GM18502 (cell line): ENCODE data around the gene TSHZ1.
A peak's percentile ranks its signal among the peaks of the same experiment; 100 is the strongest.

ENCODE experiments used
- ATAC-seq: cut with Tn5 transposase; IDR thresholded peaks from one replicate; pipeline ENCODE4 v1.9.1; 2021; ENCODE audit warnings: mild to moderate bottlenecking; ENCODE audit not compliant: unreplicated experiment, poor library complexity

The TSHZ1 gene

DNA sequence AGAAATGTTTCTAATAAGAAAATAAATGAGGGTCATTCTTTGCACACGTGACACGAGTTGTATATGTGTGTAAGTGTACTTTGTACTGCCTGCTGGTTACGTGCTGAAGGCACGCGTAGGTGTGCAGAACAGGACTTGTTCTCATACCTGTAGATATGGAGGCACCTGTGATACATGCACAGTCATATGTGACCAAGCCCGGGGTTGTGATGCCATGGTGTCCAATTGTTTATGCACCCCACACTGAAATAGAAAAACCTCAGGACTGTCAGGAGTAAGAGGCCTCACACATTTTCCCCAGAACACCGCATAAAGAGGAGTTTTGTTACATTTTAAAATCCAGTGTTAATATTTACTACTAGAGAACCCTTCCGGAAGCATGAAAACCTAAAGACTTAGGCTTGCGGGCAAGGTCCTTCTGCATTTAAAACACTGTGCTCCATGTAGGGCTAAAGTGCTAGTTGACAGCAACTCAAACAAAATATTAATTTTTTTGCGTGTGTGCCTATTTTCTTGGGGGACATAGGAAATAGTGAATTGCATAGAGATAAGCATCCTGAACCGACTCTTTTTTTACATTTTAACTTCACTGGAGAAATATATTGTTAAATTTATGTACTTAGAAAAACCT, 9.3 kb downstream of the TSHZ1 start:
- ATAC-seq, result no peak

DNA sequence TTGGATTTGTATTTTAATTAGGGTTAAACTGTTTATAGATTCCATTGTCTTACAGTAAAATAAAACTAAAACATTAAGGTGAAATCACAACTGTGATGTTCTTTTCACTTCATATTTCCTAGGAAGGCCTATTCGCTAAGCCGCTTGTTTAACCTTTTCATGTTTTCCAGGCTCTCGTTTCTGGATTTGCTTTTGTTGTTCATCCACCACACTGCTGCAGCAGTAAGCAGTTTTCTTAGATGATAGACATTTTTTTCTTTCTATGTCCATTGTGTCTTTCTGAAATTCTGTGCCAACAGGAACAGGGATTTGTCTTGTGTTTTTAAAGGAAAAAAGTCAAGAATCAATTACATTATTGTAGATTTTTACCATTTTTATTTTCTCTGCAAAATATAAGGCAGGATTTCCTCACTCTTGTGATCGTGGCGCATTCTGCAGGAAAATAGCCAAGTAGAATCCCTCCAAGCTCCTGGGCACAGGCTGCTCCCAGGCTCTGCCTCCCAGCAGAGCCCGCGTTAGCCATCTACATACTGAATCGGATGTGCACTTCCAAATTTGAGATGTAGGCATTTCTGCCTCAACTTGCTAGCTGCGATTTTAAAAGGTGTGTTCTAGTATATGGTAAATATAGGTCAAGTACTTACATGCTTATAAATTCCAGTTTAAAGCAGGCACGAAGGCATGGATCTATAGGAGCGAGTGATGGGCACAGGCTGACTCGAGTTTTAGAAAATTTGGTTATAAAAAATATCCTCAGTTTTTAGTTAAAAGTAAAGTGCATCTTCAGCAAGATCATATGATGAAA, 10.2 kb downstream of the TSHZ1 start:
- no peak for ATAC-seq

DNA sequence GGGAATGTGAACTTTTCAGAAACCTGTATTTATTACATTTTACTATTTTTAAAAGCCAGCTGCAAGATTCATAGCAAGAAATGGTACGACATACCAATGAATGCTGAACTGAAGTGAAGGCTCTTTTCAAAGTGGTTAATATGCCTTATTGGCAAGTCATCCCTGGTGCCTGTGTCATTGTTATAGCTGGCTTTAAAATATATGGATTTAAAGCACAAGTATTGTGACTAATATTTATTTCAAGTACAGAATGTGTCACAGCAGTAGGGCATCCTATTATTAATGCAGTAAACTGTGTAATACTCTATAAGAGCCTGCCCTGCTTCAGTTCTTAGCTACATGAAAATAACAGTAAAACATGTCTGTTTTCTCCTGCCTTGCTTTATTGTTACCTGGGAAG, 10.8 kb downstream of the TSHZ1 start:
- ATAC-seq, result no peak

DNA sequence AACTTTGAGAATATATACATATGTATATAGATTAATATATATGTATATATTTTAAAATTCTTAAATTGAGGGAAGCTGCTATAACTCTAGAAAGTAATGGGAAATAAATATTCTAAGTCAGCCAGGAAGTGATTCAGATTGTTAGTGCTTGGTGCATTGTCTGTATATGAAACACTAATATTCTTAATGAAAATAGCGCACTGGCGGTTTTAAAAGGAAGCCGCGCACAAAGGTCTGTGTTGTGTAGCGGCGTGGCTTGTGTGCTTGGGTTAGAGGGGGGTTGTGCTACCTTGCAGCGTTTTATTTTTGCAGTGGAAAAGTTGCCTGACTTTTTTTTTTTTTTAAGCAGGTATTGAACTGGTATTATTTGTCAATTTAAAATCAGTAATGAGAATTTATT, 11.3 kb downstream of the TSHZ1 start:
- no peak for ATAC-seq

DNA sequence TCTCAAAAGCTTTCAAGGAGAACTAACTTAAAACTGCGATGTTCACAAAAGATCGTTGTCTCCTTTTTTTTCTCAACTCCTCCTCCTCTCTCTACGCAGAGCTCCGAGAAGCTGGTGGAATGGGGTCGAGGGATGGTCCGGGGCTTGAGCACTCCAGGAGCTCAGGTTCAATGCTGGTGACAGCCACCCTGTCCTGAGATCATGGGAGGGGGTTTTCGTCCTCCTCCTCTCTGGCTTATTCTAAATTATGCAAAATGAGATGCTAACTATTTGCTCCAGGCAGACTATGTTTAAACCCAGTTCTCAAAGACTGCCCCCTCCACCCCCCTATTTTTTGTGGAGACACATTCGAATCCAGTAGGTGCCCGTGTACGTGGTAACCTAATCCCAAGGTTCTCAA, 11.8 kb downstream of the TSHZ1 start:
- no peak for ATAC-seq

DNA sequence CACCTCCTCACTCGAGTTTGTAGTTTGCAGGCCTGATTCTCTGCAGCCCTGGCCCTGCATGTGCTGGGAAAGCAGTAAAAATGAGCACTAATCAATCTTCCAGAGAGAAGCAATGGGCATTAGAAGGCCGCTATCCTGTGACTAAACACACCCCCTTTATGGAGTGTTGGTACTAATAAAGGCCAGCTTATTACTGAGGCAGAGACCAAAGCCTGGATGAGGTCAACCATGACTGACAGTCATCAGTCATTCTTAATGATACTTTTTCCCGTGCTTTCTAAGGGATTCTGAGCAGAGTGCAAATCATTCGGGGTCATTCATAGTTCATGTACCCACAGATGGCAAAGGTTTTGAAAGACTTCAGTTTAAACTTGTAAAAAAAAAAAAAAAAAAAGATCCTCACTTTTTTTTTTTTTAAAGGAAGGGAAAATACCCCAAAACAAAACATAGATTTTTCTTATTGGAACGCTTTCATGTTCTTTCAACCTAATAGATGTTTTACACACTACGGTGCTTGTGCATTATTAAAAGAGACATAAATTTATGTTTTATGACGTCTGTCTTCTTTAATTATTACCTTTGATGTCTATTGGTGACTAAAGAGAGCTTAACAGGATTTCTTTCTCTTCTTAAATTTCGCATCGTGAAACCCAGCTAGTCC, 13.2 kb downstream of the TSHZ1 start:
- no peak for ATAC-seq

DNA sequence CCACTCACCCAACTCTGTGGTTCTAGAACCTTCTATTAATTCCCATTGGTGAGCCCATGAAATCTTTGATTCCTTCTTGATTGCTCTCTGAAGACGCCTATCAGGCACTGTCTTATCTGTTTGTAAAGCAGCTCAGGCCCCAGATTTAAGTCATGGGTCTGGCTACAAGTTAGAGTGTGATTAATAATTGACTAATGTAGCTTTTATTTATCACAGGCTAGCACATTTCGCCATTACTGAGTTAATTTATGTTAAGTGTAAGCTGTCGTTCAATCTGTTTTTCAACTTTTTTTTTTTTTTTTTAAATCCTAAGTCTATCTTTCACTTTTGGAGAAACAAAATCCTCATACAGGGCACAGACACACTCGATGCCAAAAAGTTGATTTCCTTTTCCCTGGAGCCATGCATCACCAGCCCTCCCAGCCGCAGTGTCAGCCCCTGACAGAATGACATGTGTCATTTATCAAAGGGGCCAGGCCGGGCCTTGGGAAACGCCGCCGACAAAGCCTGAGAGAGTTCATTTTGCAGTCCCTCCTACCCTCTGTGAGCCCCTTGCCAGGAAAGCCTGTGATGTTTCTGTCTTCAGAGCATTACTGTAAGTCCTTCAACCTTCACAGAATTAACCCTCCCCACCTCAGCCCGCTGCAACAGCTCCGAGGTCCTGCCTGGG, 15.8 kb downstream of the TSHZ1 start:
- peak; percentile 48 for ATAC-seq

DNA sequence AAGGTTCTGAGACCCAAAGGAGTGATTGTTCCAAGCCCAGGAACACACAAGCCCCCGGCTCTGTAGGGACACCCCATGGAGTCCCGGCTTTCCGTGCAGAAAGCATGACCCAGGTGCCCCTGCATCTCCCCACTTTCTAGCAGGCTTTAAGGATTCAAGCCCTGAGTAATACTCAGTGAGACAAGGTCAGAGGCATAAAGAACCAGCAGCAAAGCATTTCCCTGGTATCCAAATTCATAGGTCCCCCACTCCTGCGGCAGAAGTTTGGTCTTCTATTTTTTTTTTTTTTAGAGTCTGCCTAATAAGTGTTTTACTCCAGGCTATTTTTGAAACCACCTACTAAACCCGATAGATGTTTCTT, 16.3 kb downstream of the TSHZ1 start:
- peak; percentile 11 for ATAC-seq

DNA sequence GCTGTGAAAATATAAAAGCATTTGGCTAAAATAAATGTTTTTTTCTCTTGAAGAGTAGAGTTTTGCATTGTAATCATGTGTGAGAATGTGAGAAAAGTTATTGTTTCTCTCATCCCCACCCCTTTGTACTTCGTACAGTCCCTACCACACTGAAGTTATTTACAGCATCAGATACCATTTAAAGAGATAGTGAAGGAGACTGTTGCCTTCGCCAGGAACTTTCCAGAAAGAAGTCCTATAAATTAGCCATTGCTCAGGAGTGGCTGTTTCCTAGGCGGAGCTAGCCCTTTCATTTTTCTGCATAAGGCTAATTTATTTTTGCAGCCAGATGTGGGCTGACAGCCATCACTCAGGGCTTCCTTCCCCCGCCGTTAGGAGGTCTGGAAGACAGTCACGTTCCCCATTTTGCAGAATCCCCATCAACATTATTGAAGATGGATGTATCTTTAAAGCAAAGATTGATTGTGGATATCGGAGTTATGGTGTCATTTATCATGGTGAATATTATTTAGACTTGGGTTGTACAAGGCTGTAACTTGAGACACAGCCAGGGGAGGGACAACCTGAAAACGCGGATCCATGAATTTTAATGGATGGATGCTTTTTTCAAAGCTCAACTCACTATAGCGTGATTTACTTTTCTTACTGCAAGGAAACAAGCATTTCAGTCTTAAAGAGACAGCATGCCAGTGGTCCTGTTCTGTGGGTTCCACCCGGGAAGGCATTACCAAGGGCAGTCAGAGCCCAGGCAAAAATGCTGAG, 17.1 kb downstream of the TSHZ1 start:
- ATAC-seq, result no peak

DNA sequence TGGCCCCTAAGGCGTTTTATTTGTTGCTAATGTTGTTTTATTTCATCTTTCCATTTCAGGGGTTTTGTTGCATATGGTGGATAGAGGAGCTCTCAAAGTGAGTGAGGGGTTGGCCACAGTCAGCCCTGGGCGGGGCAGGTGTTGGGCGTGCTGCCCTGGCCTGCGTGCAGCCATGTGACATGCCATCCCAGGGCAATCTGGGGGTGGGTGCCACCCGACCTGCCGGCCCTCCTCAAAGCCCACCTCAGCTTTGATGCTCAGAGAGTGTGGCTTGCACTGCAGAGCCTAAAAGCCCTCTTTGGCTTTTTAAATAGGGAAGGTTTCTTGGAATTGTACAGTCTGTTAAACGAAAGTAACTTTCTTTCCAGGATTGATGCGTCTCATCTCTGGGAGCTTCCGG, 18.4 kb downstream of the TSHZ1 start:
- no peak for ATAC-seq

DNA sequence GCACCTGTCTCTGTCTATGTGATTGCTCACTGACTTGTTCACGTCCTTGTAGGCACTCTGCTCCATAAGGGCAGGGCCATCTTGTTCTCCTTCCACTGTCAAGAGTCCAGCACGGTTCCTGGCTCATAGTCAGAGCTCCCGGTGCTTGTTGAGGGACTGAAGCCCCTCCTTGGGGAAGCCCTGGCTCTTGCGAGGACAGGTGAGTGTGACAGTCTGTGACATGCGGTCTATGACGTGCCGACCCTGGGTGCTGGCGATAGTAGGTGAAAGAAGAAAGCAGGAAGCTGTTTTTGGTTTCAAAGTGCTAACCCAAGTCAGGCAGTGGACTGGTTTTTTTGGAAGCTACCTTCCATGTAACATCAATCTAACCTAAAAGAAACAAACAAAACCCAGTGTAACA, 18.8 kb downstream of the TSHZ1 start:
- ATAC-seq, result no peak

DNA sequence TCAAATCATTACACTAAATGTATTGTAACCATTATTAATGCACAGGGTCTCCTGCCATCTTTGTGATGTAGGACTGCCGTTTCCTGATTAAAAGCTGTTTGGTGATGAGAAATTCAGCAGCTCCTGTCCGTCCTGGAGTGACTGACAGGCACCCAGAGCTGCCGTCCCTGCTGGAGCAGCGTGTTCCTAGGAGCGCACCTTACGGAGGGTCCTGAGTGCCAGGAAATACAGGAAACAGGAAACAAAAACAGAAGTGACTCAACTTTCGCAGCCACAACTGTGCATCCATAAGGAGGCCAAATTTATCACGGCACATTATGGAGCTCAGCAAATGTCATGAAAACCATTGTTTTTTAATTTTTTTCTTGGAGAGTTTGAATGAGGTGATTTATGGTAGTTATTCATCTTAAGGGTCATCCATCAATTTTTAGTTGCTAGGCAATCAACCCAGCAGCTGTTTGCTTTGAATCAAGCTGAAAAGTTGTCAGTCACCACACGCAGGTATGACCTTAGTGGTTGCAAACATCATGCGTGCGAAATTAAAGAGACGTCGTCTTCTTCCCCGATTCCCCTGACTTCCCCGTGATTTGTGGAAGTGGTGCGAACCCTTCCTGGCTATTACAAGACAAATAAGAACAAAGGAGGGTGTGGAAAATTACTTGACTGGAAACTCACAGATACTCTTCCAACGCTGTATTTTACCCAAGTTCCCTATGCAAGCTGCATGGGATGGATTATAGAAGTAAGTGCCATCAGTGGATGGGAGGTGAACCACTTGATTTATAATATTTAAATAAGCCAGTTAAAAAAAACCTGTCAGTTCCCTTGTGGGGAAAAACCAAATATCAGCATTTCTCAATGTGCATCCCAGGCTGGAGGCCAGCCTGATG, 19.8 kb downstream of the TSHZ1 start:
- ATAC-seq, result no peak

DNA sequence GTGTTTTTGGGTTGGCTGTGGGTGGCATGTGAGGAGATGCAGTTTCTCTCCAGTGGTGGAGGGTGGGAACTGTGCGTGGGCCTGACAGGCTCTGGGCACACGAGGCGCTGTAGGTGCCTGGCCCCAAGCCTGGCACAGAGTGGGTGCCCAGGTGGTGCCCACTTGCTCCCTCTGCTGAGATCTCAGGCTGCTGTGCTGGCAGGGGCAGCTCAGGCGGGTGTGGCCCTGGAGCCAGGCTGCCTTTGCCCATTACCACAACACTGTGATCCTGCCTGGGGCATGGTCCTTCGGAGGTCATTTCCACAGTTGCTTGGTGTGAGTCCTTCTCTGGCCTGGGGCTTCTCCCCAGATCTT, 20.4 kb downstream of the TSHZ1 start:
- ATAC-seq, result no peak

DNA sequence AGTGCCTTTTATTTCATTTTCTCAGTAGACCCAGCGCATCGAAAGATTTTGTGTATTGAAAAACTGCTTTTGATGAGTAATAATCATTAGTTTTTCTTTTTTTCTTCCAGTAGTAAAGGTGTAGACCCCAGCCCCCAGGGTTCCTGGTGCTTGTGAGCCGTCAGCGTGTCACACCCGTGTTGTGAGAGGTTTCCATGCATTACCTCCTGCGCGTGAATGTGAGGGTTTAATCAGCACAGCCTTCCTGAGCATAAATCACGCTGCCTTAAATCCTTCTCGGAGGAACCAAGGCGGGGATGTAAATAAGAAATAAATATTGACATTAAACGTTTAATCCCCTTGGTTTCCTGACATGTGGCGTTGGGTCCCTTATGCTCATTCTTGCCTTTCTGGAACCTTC, 24.3 kb downstream of the TSHZ1 start:
- no peak for ATAC-seq

DNA sequence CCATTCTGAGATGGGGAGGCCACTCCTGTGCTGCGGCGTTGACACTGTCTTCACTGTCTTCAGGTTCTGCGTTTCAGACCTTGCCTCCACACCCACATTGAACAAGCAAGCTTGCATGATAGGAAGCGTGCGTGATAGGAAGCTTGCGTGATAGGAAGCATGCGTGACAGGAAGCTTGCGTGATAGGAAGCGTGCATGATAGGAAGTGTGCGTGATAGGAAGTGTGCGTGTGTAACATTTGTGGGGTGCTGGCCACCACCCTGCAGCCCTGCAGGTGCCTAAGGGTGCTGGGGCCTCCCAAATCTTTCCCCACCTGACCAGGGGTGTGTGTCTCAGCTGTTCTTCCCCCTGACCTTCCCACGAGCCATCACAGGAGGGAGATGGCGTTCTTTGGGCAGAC, 25.3 kb downstream of the TSHZ1 start:
- no peak for ATAC-seq

DNA sequence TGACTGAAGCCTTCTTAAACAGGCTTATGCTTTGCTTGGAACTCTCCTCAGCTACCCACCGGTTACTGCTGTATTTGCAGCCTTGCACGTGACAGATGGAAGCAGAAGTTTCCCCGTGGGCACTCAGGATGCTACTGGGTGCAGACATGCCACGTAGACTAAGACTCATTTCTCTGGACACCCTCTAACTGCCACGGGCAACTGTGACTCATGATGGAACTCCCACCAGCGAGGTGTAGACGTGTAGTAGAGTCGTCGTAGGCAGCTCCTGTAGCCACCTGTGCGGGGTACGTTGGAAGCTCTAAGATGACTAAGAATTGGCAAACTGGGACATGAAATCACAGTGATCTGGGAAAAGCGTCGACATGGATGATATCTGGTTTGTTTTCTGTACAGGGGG, 27.5 kb downstream of the TSHZ1 start:
- ATAC-seq, result no peak

DNA sequence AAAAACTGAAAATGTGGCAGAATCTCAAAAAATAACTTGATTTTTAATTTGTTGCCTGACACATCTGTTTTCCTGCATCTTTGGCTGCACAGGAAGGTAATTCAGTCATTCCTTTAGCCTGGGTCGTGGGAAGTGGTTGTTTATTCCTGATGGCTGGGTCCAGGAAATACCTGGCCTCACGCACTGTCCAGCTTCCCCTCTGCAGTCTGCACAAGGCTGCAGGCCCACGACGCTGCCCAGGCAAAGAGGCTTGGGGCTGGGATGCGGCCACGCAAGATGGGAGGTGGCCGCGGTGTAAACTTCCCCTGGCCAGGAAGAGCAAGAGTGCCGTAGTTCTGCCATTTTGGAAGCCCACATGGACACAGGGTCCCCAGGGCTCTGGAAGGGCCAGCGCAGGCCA, 28.2 kb downstream of the TSHZ1 start:
- no peak for ATAC-seq

DNA sequence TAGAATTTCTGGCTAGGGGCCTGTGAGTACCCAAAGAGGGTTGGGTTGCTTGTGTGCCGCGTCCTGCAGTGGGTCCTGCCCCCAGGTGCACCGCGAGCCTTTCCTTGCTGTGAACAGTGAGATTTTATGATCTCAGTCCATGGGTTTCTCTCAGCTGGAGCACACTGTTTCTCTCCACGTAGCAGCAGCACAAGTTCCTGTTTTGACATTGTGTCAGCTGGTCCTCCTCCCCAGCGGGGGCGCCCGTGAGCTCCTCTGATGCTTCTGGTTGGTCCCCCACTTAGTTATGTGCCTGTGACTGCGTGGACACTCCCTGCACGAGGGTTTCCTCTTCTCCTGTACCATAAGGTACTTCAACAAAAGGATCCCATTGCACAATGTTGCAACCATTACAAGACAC, 29.8 kb downstream of the TSHZ1 start:
- no peak for ATAC-seq

DNA sequence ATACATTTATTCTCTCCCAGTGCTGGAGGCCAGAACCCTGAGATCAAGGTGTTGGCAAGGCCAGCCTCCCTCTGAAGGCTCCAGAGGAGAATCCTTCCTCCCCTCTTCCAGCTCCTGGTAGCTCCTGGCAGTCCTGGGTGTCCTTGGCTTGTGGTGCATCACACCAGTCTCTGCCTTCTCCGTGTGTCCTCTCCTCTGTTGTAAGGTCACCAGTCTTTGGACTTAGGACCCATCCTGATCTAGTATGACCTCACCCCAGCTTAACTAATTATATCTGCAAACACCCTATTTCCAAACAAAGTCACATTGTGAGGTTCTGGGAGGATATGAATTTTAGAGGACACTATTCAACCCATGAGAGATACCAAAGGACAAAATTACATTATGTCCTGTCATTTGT, 31.1 kb downstream of the TSHZ1 start:
- no peak for ATAC-seq
